Endothelial cell of umbilical vein (primary cell): ENCODE measurements around the gene CSF2. TPM values are rescaled to one million over a fixed set of nuclear protein-coding genes. Genes with fewer than 3 reads are reported as not detected.

Experiments used
- BruUV-seq: library from RNA; stranded (reverse); fragments of 400-500 nt; replicated peaks from 2 replicates; lab custom pipeline; 2021; lab: Mats Ljungman, UMichigan
- CTCF ChIA-PET: fragments of 300-600, 350-600 bp; sonication (Branson Sonifier 250); formaldehyde crosslinking; loops from one replicate; lab custom pipeline; 2021; ENCODE audit warnings: antibody characterized with exemption, inconsistent platforms; lab: Charles Lee
- POLR2A ChIA-PET: fragments of 300-600, 350-600 bp; sonication (Branson Sonifier 250); formaldehyde crosslinking; loops from one replicate; lab custom pipeline; 2021; ENCODE audit warnings: antibody characterized with exemption, inconsistent platforms; lab: Charles Lee
- DNase-seq: peaks from one replicate; pipeline ENCODE4 v3.0.0-alpha.2; 2011; ENCODE audit warnings: low read depth, low spot score
- FAIRE-seq: peaks from 2 replicates; lab custom pipeline; 2011; peaks lifted over from hg19 to GRCh38; lab: Jason Lieb, UNC
- H2AFZ ChIP-seq: 2 replicates; pipeline ENCODE4 v1.6.0; 2012; ENCODE audit warnings: low read depth, low read length, control low read depth, inconsistent platforms
- H3K27ac ChIP-seq: 2 replicates; pipeline ENCODE4 v1.5.1; 2011; ENCODE audit warnings: low read depth, mild to moderate bottlenecking, control low read depth, low read length, moderate library complexity; ENCODE audit not compliant: insufficient read depth
- H3K27me3 ChIP-seq, 2 experiments: 2 replicates each; pipeline versions ENCODE4 v1.6.0 to v1.6.1; 2011; ENCODE audit warnings: low read length in 2 of 2, mixed read lengths in 1 of 2; ENCODE audit not compliant: control insufficient read depth in 2 of 2, insufficient read depth in 2 of 2
- H3K36me3 ChIP-seq, 2 experiments: 2 replicates in 1 of 2; 3 replicates in 1 of 2; pipeline ENCODE4 v1.5.1; 2011; ENCODE audit warnings: low read length in 2 of 2, mild to moderate bottlenecking in 1 of 2, moderate library complexity in 1 of 2; ENCODE audit not compliant: control insufficient read depth in 2 of 2, insufficient read depth in 2 of 2; ENCODE audit errors: extremely low read depth in 1 of 2
- H3K4me1 ChIP-seq: 3 replicates; pipeline ENCODE4 v1.5.1; 2011; ENCODE audit warnings: mild to moderate bottlenecking, low read length; ENCODE audit not compliant: control insufficient read depth, insufficient read depth; ENCODE audit errors: extremely low read depth
- H3K4me2 ChIP-seq: 2 replicates; pipeline ENCODE4 v1.6.1; 2011; ENCODE audit warnings: low read length, control low read depth, mixed read lengths; ENCODE audit not compliant: insufficient read depth
- H3K4me3 ChIP-seq, 3 experiments: fragments of 200-600 bp in 1 of 3; sonication (generic), shearing (Covaris generic) in 1 of 3; replicated peaks in 1 of 3; 2 replicates each; pipeline ENCODE4 v1.5.1; 2011 to 2016; ENCODE audit warnings: control low read depth in 3 of 3, low read length in 3 of 3, mild to moderate bottlenecking in 2 of 3, inconsistent platforms in 1 of 3, low read depth in 1 of 3, moderate library complexity in 1 of 3; ENCODE audit not compliant: insufficient read depth in 1 of 3
- H3K79me2 ChIP-seq: 2 replicates; pipeline ENCODE4 v1.6.0; 2012; ENCODE audit warnings: low read length, inconsistent platforms; ENCODE audit not compliant: control insufficient read depth, insufficient read depth
- H3K9ac ChIP-seq: replicated peaks from 2 replicates; pipeline ENCODE3; 2011; ENCODE audit warnings: low read length, control low read depth; ENCODE audit not compliant: insufficient read depth; ENCODE audit errors: extremely low read depth
- H3K9me1 ChIP-seq: replicated peaks from 3 replicates; pipeline ENCODE4 v1.6.0; 2011; ENCODE audit warnings: mild to moderate bottlenecking, low read length; ENCODE audit not compliant: control insufficient read depth, insufficient read depth; ENCODE audit errors: extremely low read depth
- H3K9me3 ChIP-seq: replicated peaks from 2 replicates; pipeline ENCODE4 v1.5.1; 2012; ENCODE audit warnings: low read length, inconsistent platforms; ENCODE audit not compliant: control insufficient read depth, insufficient read depth
- H4K20me1 ChIP-seq: replicated peaks from 2 replicates; pipeline ENCODE3; 2011; ENCODE audit warnings: mild to moderate bottlenecking, low read length; ENCODE audit not compliant: control insufficient read depth, insufficient read depth; ENCODE audit errors: extremely low read depth
- CTCF ChIP-seq, 2 donors: IDR thresholded peaks; 1 replicate in 1 of 2; 2 replicates in 1 of 2; pipeline ENCODE4 v1.5.1; 2011; ENCODE audit warnings: low read length in 2 of 2, mild to moderate bottlenecking in 2 of 2, moderate library complexity in 2 of 2, control low read depth in 1 of 2, inconsistent platforms in 1 of 2, low read depth in 1 of 2; ENCODE audit not compliant: insufficient read depth in 1 of 2; ENCODE audit errors: extremely low read depth in 1 of 2
- EZH2 ChIP-seq: IDR thresholded peaks from 2 replicates; pipeline ENCODE4 v1.6.1; 2012; ENCODE audit warnings: borderline replicate concordance, low read depth, mild to moderate bottlenecking, moderate library complexity, low read length, inconsistent platforms; ENCODE audit not compliant: severe bottlenecking
- FOS ChIP-seq: IDR thresholded peaks from 2 replicates; pipeline ENCODE4 v1.6.1; 2011; ENCODE audit warnings: mild to moderate bottlenecking, low read length, moderate library complexity, borderline replicate concordance; ENCODE audit not compliant: insufficient read depth
- GATA2 ChIP-seq: IDR thresholded peaks from 2 replicates; pipeline ENCODE4 v1.7.0; 2011; ENCODE audit warnings: low read depth, mild to moderate bottlenecking, moderate library complexity, mixed read lengths, low read length; ENCODE audit not compliant: insufficient read length, insufficient read depth
- JUN ChIP-seq: IDR thresholded peaks from 2 replicates; pipeline ENCODE4 v1.6.1; 2011; ENCODE audit warnings: borderline replicate concordance, low read depth; ENCODE audit not compliant: insufficient read length, insufficient read depth
- MAX ChIP-seq: IDR thresholded peaks from 2 replicates; pipeline ENCODE4 v1.6.1; 2011; ENCODE audit not compliant: insufficient read depth, insufficient read length
- MYC ChIP-seq: IDR thresholded peaks from one replicate; pipeline ENCODE4 v1.6.1; 2011; ENCODE audit warnings: mild to moderate bottlenecking, low read depth, low read length
- POLR2A ChIP-seq: IDR thresholded peaks from 2 replicates; pipeline ENCODE4 v1.6.1; 2012; ENCODE audit warnings: low read depth, mild to moderate bottlenecking, control low read depth, low read length
- POLR2AphosphoS5 ChIP-seq: IDR thresholded peaks from 2 replicates; pipeline ENCODE4 v1.6.1; 2012; ENCODE audit warnings: low read depth, mild to moderate bottlenecking, control low read depth, low read length, moderate library complexity; ENCODE audit not compliant: insufficient read depth
- dilution Hi-C: fragments of 300-500 bp; cut with MboI; formaldehyde crosslinking; loops from one replicate; pipeline ENCODE4 v1.15.0; 2019; ENCODE audit warnings: low sequenced_read_pairs; ENCODE audit not compliant: extremely low pct_ligation_motif_present
- intact Hi-C: fragments of 100-400 bp; cut with micrococcal nuclease; formaldehyde crosslinking; loops from one replicate; pipeline ENCODE4 v1.10.0; 2022
- polyA plus RNA-seq, 4 experiments: library from polyadenylated mRNA; depleted of rRNA in 3 of 4; stranded (reverse) in 3 of 4; unstranded in 1 of 4; fragments of >200 nt; gene quantifications; 2 replicates each; pipeline versions ENCODE4 v1.2.1 to v1.2.3, GENCODE V29; 2011 to 2012; ENCODE audit warnings: missing spikeins in 1 of 4
- total RNA-seq: library from RNA; stranded (reverse); gene quantifications from 2 replicates; pipeline ENCODE4 v1.2.3, GENCODE V29; 2021

Gene CSF2
- total and polyA plus RNA-seq, 2 donors (not counting 3 experiments of a cell fraction or from before 2014, with no cell fraction given), result not detected

GRCh38 chr5:132100672-132101261 is 27.2 kb downstream of the CSF2 start:
- POLR2A ChIA-PET, result no interaction called here

More at GRCh38 chr5:132100672-132101261, 27.2 kb downstream of the CSF2 start:
- no peaks in the 10 kb centered on the region for H4K20me1 ChIP-seq
- no peak overlapping the region for H3K9ac ChIP-seq
- intact Hi-C loops, result no loop called here
- dilution Hi-C loops, result no loop called here
- CTCF ChIA-PET, result no interaction called here
- TF ChIP-seq GATA2 (no peak), POLR2AphosphoS5 (no peak), FOS (no peak), MYC (no peak), JUN (no peak), POLR2A (no peak), CTCF (IDR thresholded peaks at IDR 0.05; ENCODE audit: extremely low read depth in 1 of 2, insufficient read depth in 1 of 2, low read depth in 1 of 2, low read length in 2 of 2) (no peak), MAX (no peak), EZH2 (no peak)
- BruUV-seq, result no TSS peak
- H3K4me3 ChIP-seq, result no peak overlapping the region
- no peaks in the 10 kb centered on the region for H3K36me3 ChIP-seq
- H3K4me2 ChIP-seq, result no peak overlapping the region
- no peak overlapping the region for H3K27ac ChIP-seq
- H3K79me2 ChIP-seq, result no peaks in the 10 kb centered on the region
- H3K9me1 ChIP-seq, result no peaks in the 10 kb centered on the region
- H3K4me1 ChIP-seq, result peaks cover 17% of the 10 kb centered on the region
- no peaks in the 10 kb centered on the region for H3K9me3 ChIP-seq
- H2AFZ ChIP-seq, result no peak overlapping the region
- peaks cover 0 to 4% of the 10 kb centered on the region in 2 experiments for H3K27me3 ChIP-seq
- FAIRE-seq (no peak), DNase-seq (no peak)
